HG03095 (cell line): Measurements from ENCODE around the gene CEP128.
A peak's percentile ranks its signal among the peaks of the same experiment; 100 is the strongest.

Experiments
- ATAC-seq: cut with Tn5 transposase; IDR thresholded peaks from one replicate; pipeline ENCODE4 v1.9.1; 2021; ENCODE audit warnings: moderate library complexity; ENCODE audit not compliant: unreplicated experiment

The CEP128 gene

DNA sequence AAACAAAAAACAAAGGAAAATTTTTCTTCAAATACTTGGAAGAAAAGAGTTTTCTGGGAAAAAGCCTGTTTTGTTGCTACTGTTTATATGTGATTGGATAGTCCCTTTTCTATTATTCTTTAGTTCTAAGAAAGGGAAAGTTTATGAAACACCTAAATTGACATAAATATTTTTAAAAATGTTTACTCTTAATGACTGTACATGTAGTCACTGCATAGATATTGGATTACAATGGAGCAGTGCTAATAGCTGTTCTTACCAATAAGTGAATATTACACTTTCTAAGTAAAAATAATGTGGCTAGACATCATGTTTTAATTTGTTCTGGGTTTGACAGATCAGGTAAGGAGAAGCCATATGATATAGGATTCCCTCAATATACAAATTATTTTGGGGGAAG, 377.5 kb downstream of the CEP128 start:
- ATAC-seq, result no peak

DNA sequence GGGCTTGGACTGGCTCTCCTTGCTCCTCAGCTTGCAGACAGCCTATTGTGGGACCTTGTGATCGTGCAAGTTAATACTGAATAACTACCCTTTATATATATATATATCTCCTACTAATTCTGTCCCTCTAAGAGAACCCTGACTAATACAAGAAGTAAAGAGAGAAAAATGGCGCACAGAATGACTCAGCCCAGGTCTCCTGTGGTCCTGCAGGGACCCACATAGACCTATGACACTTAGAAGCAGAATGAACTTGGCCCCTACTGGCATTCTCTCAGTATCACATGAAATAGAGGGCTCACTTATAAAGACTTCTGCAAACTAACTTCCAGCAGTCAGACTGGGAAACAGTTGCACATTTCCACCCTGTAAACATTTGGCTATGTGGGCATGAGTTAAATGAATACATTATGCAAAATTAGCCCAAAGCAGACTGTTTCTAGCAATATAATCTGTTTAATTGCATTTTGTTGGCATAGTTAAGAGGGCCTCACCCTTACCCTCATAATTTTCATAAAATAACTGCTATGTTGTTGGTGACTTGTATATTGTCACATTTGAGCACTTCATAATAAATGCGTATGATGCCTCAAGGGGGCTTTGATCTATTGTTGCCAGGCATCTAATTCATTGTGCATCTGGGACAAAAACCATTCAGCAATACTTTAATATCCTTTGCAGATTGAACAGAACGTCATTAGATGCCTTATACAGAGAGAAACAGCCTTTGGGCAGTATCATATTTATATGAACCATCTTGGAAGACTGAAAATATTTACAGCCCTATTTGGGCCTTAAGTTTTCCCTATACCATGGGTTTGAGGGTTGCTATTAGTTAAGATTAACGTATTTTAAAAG, 380.5 kb downstream of the CEP128 start:
- ATAC-seq, result peak; percentile 92

DNA sequence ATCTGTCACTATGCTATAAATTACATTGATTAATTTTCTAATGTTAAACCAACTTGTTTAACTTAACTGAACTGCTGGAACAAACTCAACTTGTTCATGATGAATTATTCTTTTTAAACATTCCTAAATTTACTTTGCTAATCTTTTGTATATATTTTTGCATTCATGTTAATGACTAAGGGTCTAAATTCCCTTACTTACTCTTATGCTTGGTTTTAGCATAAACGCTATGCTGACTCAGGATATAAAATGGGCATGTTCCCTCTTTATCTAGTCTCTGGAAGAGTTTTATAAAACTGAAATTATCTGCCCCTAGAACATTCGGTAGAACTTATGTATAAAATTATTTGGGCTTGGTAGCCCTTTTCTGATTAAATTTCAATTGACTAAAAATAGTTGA, 387.4 kb downstream of the CEP128 start:
- no peak for ATAC-seq

DNA sequence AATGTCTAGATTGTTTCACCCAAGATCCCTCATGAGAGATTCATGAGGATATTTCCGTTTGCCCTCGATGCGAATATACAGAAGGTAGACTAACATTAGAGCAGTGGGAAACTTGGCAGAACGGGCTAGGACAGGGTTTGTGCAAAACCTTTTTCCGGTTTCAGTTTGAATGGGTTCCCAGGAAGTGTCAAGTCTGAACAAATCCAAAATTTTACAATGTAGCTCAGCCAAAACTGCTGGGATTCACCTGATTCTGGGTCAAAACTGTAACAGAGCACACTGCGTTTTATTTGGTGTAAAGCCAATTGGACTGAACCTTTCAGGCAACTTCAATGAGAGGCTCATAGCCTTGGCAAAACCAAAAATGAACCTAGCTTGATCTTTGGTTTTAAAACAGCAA, 392.4 kb downstream of the CEP128 start:
- no peak for ATAC-seq

DNA sequence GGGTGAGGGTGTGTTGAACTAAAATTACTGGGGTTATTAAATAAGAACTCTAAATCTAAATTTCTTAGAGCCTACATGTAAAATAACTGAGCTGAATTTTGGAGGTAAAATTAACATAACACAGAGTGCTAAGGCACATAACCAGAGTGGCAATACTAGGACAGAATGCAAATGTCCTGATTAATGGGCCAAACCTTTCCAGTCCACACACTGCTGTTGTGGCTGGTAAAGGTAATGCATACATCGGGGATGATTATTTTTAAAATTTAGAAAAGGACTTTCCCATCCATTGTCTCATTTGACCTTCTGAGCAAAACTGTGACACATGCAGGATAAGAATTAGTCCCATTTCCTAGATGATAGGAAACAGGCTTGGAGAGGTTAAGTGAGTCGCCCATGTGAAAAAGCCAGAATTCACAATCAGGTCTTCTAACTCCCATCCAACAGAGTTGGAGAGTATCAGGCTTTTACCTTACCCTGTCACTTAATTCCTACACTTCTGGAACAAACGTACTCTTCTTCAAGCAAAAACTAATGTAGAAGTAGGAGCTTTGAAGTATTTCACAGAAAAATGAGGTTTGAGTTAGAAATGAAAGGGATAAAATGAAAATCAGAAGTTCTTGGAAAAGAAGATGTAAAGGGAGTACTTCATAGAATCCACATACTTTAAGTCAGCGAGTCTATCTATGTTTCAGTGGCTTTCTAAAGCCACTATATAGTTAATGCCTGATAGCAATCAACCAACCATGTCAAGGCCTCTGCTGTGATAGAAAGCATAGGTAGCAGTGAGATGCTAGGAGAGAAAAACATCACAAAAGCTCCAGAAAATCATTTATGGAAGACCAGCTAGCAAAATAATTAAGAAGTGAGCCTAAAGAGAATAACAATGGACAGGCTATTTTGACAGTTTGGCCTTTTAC, 395.3 kb downstream of the CEP128 start:
- no peak for ATAC-seq

DNA sequence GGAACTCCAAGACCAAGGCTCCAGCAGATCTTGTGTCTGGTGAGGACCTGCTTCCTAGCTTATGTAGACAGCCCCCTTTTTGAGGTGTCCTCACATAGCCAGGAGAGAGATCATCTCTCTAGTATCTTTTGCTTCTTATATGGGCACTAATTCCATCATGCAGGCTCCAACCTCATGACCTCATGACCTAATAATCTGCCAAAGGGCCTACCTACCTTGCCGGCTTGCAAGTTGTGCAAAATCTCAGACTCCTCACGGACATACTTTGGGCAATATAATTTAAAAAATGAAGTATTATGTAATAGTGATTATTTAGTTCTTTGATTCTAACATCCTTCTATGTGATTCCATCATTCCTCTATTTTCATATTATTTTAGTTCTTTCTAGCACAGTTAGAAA, 397.2 kb downstream of the CEP128 start:
- ATAC-seq, result no peak

DNA sequence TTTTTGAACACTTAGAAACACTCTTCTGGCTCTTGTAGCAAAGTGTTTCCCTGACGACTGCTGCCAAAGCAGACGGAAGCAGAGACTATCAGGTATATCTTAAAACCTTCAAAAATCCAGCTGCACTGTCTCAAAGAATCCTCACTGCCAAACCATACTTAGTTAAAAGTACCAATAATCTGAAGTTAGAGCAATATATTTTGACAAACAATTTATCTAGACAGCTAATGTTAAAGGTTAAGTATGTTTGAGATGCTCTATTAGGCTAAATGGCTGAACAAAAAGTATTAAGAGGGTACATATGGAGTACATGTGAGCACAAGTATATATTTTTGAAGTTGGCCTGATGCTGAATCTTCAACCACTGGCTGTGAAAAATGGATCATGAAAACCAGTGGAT, 398.3 kb downstream of the CEP128 start:
- ATAC-seq, result no peak

DNA sequence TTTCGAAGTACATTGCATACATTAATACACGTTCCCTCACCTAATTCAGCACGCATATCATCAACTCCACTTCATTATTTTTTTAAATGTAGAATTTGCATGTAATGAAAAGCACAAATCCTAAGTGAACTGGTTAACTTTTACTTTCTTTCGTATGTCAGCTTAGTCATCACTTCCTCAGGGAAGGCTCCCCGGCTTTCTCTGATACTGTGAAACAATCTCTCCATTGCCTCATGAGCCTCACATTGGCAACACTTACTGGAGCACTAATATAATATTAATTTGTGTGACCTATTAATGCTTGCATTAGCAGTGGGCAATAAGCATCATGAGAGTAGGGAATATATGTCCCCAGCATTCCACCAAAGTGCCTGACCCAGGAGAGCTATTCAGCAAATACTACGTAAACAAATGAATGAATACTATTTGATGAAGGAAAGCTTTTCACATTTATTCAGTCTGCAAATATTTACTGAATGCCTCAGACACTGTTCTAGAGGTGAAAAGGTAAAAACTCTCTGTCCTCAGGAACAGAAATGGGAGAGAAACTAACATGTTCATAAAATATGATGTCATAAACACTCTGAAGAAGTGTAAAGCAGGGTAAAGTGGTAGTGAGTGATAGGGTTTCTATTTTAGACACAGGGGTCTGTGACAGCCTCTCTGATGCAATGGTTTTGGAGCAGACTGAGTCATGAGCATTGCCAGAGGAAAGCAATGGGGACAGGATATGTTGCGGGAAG, 402.7 kb downstream of the CEP128 start:
- ATAC-seq, result no peak

DNA sequence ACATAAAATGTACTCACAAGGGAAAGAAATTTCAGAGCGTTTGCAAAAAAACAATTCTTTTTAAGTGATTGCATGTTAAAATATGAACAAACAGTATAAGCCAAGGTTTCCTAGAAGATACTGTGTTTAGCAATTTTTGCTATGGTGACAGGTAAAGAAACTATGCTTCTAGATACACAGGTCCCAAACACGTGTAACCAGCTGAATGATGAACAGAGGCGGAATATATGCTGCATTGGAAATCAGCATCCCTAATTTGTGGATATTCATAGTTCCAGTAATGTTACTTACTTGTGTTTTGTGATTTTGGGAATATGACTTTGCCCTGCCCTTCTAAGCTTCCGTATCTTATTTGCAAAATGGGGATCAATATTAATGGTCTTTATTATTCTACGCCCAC, 403.9 kb downstream of the CEP128 start:
- ATAC-seq, result no peak

DNA sequence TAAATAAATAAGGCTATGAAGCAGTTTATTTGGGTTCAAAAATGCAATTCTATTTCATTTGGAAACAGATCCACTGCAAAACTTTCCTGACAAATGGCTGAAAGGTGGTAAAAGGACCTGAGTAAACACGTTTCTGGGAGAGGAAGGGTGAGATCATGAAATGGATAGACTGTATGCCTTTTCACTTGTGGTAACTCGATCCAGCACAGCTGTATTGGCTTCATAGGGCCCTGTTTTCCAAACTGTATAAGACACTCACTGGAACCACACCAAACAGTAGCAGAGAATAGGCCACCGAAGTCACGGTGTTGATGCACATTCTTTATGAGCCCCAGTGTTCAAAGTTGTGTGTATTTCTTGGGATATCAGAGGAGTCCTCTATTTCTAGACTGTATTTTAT, 405.1 kb downstream of the CEP128 start:
- ATAC-seq, result no peak

DNA sequence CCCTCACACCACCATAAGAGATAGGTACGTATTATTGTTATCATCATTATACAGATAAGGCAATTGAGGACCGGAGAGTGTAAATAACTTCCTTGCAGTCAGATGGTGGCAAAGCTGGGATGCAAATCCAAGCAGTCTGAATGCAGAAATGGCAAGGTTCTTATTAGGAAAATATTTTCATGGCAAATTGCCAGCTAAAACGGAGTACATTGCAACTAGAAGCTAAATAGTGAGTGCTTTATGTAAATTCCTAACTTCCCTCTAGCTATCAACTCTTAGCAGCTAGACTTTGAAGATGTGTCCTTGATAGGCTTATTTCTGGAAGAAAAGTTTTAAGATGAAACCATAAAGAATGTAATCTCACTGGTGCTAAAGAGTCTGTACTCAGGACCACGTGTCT, 406.4 kb downstream of the CEP128 start:
- no peak for ATAC-seq

DNA sequence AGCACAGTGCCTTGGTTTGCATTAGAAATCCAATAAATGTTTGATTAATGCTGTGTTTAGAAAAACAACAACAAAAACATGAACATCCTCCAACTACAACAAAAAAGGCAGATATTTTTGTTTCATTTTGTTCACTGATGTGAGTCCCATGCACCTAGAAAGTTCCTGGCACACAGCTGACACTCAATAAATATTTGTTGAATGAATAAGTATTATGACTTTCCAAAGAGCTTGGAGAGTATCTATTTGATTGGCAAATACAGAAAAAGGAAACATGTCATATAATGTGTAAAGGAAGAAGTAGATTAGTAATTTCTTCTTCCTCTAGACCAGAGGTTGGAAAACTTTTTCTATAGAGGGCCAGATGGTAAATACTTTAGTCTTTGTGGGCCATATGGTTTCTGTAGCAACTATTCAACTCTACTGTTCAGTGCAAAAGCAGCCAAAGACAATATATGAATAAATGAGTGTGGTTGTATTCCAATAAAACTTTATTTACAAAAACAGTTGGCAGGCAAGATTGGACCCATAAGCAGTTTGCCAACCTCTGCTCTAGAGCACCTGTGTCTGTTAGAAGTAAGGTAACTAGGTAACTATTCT, 417.9 kb downstream of the CEP128 start:
- no peak for ATAC-seq

DNA sequence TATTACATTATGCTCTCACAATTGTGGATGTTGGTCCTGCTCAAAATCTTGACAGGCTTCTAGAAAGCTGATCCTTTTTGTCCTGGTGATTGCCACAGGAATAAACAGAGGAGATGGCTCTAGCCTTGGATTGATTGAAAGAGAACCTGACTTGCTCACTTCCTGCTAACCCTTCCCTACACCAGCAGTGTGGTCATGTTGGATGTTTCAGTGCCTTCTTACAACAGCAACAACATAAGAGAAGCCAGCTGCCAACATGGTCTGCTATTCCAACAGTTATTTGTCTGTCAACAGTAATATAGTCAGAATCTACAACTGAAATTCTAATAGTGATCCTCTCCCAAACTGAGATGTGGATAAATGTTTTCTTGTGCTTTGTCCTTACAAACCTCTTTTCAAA, 418.6 kb downstream of the CEP128 start:
- no peak for ATAC-seq

DNA sequence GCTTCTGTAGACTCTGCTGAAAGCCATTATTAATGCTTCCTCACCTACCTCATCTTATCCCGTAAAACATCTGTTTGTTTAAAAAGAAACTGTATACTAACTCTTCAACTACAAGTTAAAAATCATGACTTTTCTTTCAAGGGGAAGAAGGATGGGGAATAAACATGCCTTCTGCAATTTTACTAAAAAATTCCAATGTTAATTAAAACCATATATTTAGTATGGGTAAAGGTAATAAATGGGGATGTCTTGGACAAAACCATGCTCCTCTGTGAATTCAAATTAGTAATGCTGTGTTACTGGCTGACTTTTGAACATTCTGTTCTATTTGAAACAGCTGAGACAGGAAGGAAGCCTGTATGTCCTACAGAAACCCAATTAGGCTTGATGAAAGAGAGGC, 419.1 kb downstream of the CEP128 start:
- ATAC-seq, result no peak

DNA sequence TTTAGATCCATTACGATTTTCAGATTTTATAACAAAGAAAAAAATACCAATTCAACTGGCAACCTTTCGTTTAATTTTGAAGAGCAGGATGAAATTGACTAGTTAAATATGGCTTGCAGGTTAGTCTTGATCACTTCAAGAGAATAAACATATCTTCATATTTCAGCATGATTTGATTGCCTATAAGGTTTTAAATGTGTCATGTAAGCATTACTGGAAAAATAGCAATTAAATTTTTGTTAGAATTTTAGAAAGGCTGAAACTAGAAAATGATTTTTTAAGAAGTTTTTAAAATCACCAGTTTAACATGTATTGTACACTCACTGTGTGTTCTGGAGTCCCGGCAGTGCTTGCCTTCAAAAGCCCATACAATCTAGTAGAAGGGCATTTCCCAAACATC, 420.1 kb downstream of the CEP128 start:
- ATAC-seq, result no peak

DNA sequence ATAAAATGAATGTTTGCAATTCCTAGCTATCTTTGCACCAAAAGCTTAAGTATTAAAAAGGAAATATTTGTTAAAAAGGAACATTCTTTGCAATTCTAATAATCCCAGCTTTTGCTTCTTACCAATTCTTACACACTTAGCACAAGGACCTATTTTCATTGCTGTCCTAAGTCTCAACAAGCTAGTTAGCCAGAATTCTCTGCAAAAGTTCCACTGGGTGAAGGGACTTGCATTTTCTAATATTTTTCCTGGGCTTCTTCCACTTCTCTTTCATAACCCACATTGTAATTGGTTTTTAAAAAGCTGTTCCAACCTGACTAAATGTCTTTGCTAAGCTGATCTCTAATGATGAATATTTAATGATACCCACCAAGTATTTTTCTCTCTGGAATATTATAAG, 422.5 kb downstream of the CEP128 start:
- ATAC-seq, result no peak

DNA sequence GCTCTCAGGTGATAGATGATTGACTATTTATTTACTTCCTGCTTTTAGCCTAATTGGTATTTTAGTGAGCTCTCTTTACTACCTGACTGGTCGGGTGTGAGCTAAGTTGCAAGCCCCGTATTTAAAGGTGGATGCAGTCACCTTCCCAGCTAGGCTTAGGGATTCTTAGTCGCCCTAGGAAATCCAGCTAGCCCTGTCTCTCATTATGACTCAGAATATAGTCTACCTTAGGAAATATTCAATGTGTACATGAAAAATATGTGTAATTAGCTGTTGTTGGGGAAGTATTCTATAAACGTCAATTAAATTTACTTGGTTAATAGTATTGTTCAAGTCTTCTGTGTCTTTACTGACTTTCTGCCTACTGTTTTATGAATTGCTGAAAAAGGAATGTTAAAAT, 423.4 kb downstream of the CEP128 start:
- ATAC-seq, result no peak

DNA sequence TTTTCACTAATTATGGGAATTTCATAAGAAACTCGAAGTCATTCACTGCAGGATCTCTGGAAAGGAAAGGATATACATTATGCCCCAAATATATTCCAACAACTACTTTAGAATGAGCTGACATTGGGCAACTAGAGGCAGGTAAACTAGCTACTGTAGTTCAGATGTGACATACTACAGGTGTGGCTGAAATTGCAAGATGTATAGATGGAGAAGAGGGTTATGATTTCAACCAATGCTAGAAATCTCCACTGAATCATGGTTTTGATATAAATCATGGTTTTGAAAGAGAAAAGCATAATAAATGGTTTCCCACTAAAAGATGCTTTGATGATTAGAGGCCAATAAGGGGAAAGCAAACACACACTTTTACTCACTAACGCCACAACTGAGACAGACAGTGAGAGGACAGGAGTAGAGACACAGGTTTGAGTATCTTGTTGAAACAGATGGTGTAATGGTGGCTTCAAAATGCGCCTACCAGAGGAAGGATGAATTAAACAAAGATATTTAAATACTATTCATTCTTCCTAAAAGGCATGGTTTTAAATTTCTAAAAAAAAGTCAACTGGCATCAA, 434.2 kb downstream of the CEP128 start:
- ATAC-seq, result no peak

DNA sequence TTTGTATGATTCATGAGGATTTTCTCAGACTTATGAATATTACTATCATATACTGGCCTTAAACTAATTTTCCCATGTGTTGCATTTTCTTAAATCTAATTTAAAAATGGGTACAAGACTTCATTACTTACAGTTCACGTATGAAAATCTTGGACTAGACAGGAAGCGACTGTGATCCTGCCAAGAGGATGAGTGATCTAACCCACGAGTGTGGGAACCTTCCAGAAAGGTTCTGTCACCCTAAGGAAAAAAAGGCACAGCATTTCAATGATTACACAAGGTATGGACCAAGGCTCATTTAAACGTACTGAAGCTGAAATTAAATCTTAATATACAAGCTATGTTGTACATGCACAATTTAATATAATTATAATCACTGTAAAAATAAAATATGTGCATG, 436.8 kb downstream of the CEP128 start:
- ATAC-seq, result no peak

DNA sequence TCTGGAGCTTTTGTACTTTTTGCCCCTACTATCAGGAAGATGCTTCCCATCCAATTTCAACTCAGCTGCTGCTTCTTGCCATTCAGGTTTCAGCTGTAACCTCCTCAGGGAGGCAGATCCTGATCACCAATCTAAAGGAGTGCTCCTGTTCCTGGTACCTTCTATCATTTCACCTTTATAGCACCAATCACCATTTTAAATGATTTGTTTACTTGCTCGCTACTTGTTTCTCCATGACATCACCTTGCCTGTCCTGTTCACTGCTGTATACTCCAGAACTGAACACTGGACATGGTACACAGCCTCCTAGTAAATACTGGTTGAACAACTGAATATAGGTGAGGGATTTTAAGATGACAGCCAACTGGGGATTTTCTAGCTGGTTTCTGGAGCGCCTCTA, 443.0 kb downstream of the CEP128 start:
- no peak for ATAC-seq

DNA sequence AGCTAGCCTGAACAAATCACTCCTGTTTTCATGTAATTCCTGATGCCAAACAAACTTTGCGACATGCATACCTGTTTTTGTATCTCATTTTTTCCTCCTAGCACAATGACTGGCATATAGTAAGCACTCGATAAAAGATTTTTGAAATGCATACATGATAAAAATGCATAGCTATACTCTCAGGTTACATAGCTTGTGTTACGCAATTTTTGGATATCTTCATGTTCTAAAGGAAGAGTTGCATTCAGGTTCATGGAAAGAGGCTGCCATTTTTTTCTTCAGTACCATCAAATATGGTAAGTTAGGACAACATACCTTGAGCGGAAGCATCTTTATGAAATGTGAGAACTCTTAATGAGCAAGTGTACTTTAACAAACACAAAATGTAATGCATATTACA, 445.4 kb downstream of the CEP128 start:
- ATAC-seq, result no peak
